ENCODE data around the gene MYO3B.
"Not testable (repeated sequence)": the region's sequence is repeated elsewhere in the genome, so short reads cannot be mapped to it uniquely, and the experiment has no call there.

Gene MYO3B

GRCh38 chr2:170204298-170204951 lies 26.5 kb downstream of the MYO3B start:
- Histone ChIP-seq H3K4me3 (ENCODE audit: low read depth, low read length) (no peak overlapping the region), H3K9me3 (no peaks in the 10 kb centered on the region), H3K4me1 (no peaks in the 10 kb centered on the region), H3K36me3 (no peaks in the 10 kb centered on the region), H3K27me3 (no peaks in the 10 kb centered on the region)
- DNase-seq = no peak
- no peak for TF ChIP-seq CTCF (IDR thresholded peaks at IDR 0.05; ENCODE audit: low read depth, low read length)

- Histone ChIP-seq H3K27me3 (no peaks in the 10 kb centered on the region), H3K4me3 (ENCODE audit: low read depth, low read length) (no peak overlapping the region), H3K9me3 (no peaks in the 10 kb centered on the region), H3K36me3 (no peaks in the 10 kb centered on the region), H3K4me1 (no peaks in the 10 kb centered on the region)
- no peak for TF ChIP-seq CTCF (IDR thresholded peaks at IDR 0.05; ENCODE audit: low read depth, low read length)
- DNase-seq = no peak
Observed at GRCh38 chr2:170206246-170206645, 28.3 kb downstream of the MYO3B start.

- no peak for TF ChIP-seq CTCF (IDR thresholded peaks at IDR 0.05; ENCODE audit: low read depth, low read length)
- Histone ChIP-seq H3K4me1 (no peaks in the 10 kb centered on the region), H3K36me3 (no peaks in the 10 kb centered on the region), H3K27me3 (no peaks in the 10 kb centered on the region), H3K4me3 (ENCODE audit: low read depth, low read length) (no peak overlapping the region), H3K9me3 (no peaks in the 10 kb centered on the region)
- DNase-seq = no peak
Observed at GRCh38 chr2:170206805-170207407, 29.0 kb downstream of the MYO3B start.

- Histone ChIP-seq H3K4me1 (no peaks in the 10 kb centered on the region), H3K4me3 (ENCODE audit: low read depth, low read length) (no peak overlapping the region), H3K27me3 (no peaks in the 10 kb centered on the region), H3K9me3 (no peaks in the 10 kb centered on the region), H3K36me3 (no peaks in the 10 kb centered on the region)
- DNase-seq = no peak
- TF ChIP-seq CTCF (IDR thresholded peaks at IDR 0.05; ENCODE audit: low read depth, low read length) = no peak
Observed at GRCh38 chr2:170207901-170208300, 30.0 kb downstream of the MYO3B start.

GRCh38 chr2:170208967-170209366 lies 31.0 kb downstream of the MYO3B start:
- no peaks in the 10 kb centered on the region for H3K4me1 ChIP-seq
- no peak for DNase-seq
- no peak for TF ChIP-seq CTCF (IDR thresholded peaks at IDR 0.05; ENCODE audit: low read depth, low read length)
- no peaks in the 10 kb centered on the region for H3K9me3 ChIP-seq
- H3K27me3 ChIP-seq = no peaks in the 10 kb centered on the region
- H3K36me3 ChIP-seq = no peaks in the 10 kb centered on the region
- H3K4me3 ChIP-seq (ENCODE audit: low read depth, low read length) = no peak overlapping the region

GRCh38 chr2:170212625-170213280 lies 34.8 kb downstream of the MYO3B start:
- no peak for TF ChIP-seq CTCF (IDR thresholded peaks at IDR 0.05; ENCODE audit: low read depth, low read length)
- no peak overlapping the region for H3K4me3 ChIP-seq (ENCODE audit: low read depth, low read length)
- no peaks in the 10 kb centered on the region for H3K36me3 ChIP-seq
- DNase-seq = no peak
- no peaks in the 10 kb centered on the region for H3K9me3 ChIP-seq
- H3K4me1 ChIP-seq = no peaks in the 10 kb centered on the region
- H3K27me3 ChIP-seq = no peaks in the 10 kb centered on the region

- not testable (repeated sequence) for H3K9me3 ChIP-seq; H3K36me3 ChIP-seq; H3K27me3 ChIP-seq; H3K4me1 ChIP-seq; DNase-seq; H3K4me3 ChIP-seq (ENCODE audit: low read depth, low read length)
Observed at GRCh38 chr2:170213281-170213625, 35.3 kb downstream of the MYO3B start.
